Upper lobe of left lung (tissue), 6 donors: ENCODE results near the gene SMIM14. TPM values are rescaled to one million over a fixed set of nuclear protein-coding genes. Genes with fewer than 3 reads are reported as not detected.

Experiments used
- ATAC-seq, 2 donors: fragments of 200-7000 bp; cut with Tn5 transposase; one replicate each; pipeline ENCODE4 v1.9.1; 2022; ENCODE audit warnings: mild to moderate bottlenecking in 2 of 2, moderate library complexity in 2 of 2; ENCODE audit not compliant: low FRiP score in 2 of 2
- DNase-seq, 2 donors: peaks; one replicate each; pipeline ENCODE4 v3.0.0-alpha.2; 2019 to 2020
- H3K27ac ChIP-seq, 4 donors: fragments of 200-600 bp; sonication (generic); one replicate each; pipeline ENCODE4 v1.5.1; 2016 to 2019
- H3K27me3 ChIP-seq, 4 donors: fragments of 200-600 bp; sonication (generic); one replicate each; pipeline ENCODE4 v1.5.1; 2017 to 2019
- H3K36me3 ChIP-seq, 4 donors: fragments of 200-600 bp; sonication (generic); one replicate each; pipeline ENCODE4 v1.5.1; 2016 to 2019
- H3K4me1 ChIP-seq, 4 donors: fragments of 200-600 bp; sonication (generic); one replicate each; pipeline ENCODE4 v1.5.1; 2018 to 2019
- H3K4me3 ChIP-seq, 4 donors: fragments of 200-600 bp; sonication (generic); one replicate each; pipeline ENCODE4 v1.5.1; 2017 to 2019; ENCODE audit warnings: mild to moderate bottlenecking in 2 of 4, moderate library complexity in 1 of 4
- H3K9me3 ChIP-seq, 4 donors: fragments of 200-600 bp; sonication (generic); one replicate each; pipeline ENCODE4 v1.5.1; 2018 to 2019
- CTCF ChIP-seq, 6 experiments: fragments of 450-650 bp in 4 of 6; fragments of 200-600 bp in 2 of 6; sonication (generic) in 2 of 6; IDR thresholded peaks; one replicate each; pipeline ENCODE4 v1.5.1; 2016 to 2019; ENCODE audit warnings: antibody characterized with exemption in 6 of 6
- EP300 ChIP-seq, 4 donors: sonication (generic); formaldehyde crosslinking; IDR thresholded peaks; one replicate each; pipeline ENCODE4 v1.5.1; 2017; ENCODE audit warnings: antibody characterized with exemption in 4 of 4, control low read depth in 2 of 4
- POLR2A ChIP-seq, 4 donors: fragments of 450-650 bp; IDR thresholded peaks; one replicate each; pipeline ENCODE4 v1.5.1; 2016 to 2017; ENCODE audit warnings: antibody characterized with exemption in 4 of 4, mild to moderate bottlenecking in 2 of 4
- POLR2AphosphoS5 ChIP-seq, 2 donors: sonication (generic); formaldehyde crosslinking; IDR thresholded peaks; one replicate each; pipeline ENCODE4 v1.5.1; 2017; ENCODE audit warnings: antibody characterized with exemption in 2 of 2
- WGBS, 2 donors: methylation state at CpG; one replicate each; pipeline ENCODE4 v1.1.5; 2017 to 2018; 5-methylcytosine and 5-hydroxymethylcytosine counted together
- total RNA-seq, 6 donors: library from RNA; depleted of rRNA in 4 of 6; stranded (reverse); fragments of >200 nt in 4 of 6; gene quantifications; one replicate each; pipeline versions ENCODE4 v1.1.0 to v1.2.1, GENCODE V29; 2016 to 2021
- donor health status: DM: no; HTN: no; CAD: no; lungs with moderate emphysema.
- donor health status: DM: no; HTN: yes; CAD: no; lungs with severe emphysema.

The SMIM14 gene
- total RNA-seq, 6 donors from 2014 or later = 24.1 to 80.5 (median 40.4) TPM

GRCh38 chr4:39571504-39571903 is 67.2 kb downstream of the SMIM14 start:
- WGBS, 2 donors = 80 to 93% methylated on average over 6 of the region's 6 CpGs
- peaks cover 0 to 11% (median 0%) of the 10 kb centered on the region in 4 donors for H3K4me1 ChIP-seq

DNA sequence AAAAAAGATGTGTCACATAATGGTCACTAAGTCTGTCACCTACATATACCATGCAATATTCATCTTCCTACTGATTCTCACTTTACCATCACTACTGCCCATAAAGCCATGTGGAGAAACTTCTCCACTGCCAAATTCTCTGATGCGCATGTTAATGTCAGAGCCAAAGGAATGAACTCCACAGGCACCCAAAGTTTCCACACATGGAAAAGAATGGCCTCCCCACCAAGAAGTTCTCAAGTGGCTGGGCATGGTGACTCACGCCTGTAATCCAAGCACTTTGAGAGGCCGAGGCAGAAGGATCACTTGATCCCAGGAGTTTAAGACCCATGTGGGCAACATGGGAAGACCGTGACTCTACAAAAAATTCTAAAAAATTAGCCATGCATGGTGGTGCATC is 67.6 kb downstream of the SMIM14 start:
- no peak for DNase-seq
- TF ChIP-seq CTCF (IDR thresholded peaks at IDR 0.05) = no peak
- TF ChIP-seq POLR2AphosphoS5 (IDR thresholded peaks at IDR 0.05) = no peak
- no peak for TF ChIP-seq POLR2A (IDR thresholded peaks at IDR 0.05)
- TF ChIP-seq EP300 (IDR thresholded peaks at IDR 0.05) = no peak
- Histone ChIP-seq H3K4me1 (peaks cover 0 to 11% (median 0%) of the 10 kb centered on the region in 4 donors), H3K9me3 (no peaks in the 10 kb centered on the region), H3K4me3 (no peak overlapping the region), H3K27ac (no peak overlapping the region), H3K27me3 (no peaks in the 10 kb centered on the region), H3K36me3 (peaks cover 0 to 15% (median 4%) of the 10 kb centered on the region in 4 donors)
- WGBS, 2 donors = 93 to 98% methylated on average over 4 of the region's 4 CpGs
- ATAC-seq = no peak

More at GRCh38 chr4:39571504-39571903, 67.2 kb downstream of the SMIM14 start:
- Histone ChIP-seq H3K27me3 (no peaks in the 10 kb centered on the region), H3K36me3 (peaks cover 0 to 15% (median 4%) of the 10 kb centered on the region in 4 donors), H3K9me3 (no peaks in the 10 kb centered on the region), H3K27ac (no peak overlapping the region), H3K4me3 (no peak overlapping the region)
- no peak for ATAC-seq
- no peak for DNase-seq
- no peak for TF ChIP-seq EP300 (IDR thresholded peaks at IDR 0.05)
- TF ChIP-seq POLR2A (IDR thresholded peaks at IDR 0.05) = no peak

GRCh38 chr4:39569209-39569608 is 69.5 kb downstream of the SMIM14 start:
- WGBS, 2 donors = 90 to 91% methylated on average over 4 of the region's 4 CpGs

GRCh38 chr4:39568805-39569204 is 69.9 kb downstream of the SMIM14 start:
- Histone ChIP-seq H3K27ac (no peak overlapping the region), H3K4me1 (peaks cover 0 to 11% (median 0%) of the 10 kb centered on the region in 4 donors), H3K27me3 (no peaks in the 10 kb centered on the region), H3K9me3 (no peaks in the 10 kb centered on the region), H3K4me3 (no peak overlapping the region), H3K36me3 (peaks cover 0 to 23% (median 4%) of the 10 kb centered on the region in 4 donors)
- DNase-seq (no peak), ATAC-seq (no peak)
- WGBS, 2 donors = 64 to 73% methylated on average over 3 of the region's 3 CpGs
- TF ChIP-seq EP300 (IDR thresholded peaks at IDR 0.05) (no peak), POLR2A (IDR thresholded peaks at IDR 0.05) (no peak), POLR2AphosphoS5 (IDR thresholded peaks at IDR 0.05) (no peak), CTCF (IDR thresholded peaks at IDR 0.05) (no peak)

More at GRCh38 chr4:39569209-39569608, 69.5 kb downstream of the SMIM14 start:
- no peaks in the 10 kb centered on the region for H3K9me3 ChIP-seq
- H3K27me3 ChIP-seq = no peaks in the 10 kb centered on the region
- no peak overlapping the region for H3K4me3 ChIP-seq
- DNase-seq (no peak), ATAC-seq (no peak)
- peaks cover 0 to 23% (median 4%) of the 10 kb centered on the region in 4 donors for H3K36me3 ChIP-seq
- H3K27ac ChIP-seq = no peak overlapping the region
- no peak for TF ChIP-seq EP300 (IDR thresholded peaks at IDR 0.05)
- TF ChIP-seq POLR2AphosphoS5 (IDR thresholded peaks at IDR 0.05) = no peak
- TF ChIP-seq POLR2A (IDR thresholded peaks at IDR 0.05) = no peak
- TF ChIP-seq CTCF (IDR thresholded peaks at IDR 0.05) = no peak
- H3K4me1 ChIP-seq = peaks cover 0 to 11% (median 0%) of the 10 kb centered on the region in 4 donors

GRCh38 chr4:39565878-39566600 is 72.6 kb downstream of the SMIM14 start:
- H3K9me3 ChIP-seq = no peaks in the 10 kb centered on the region
- no peak overlapping the region for H3K4me3 ChIP-seq
- no peak for DNase-seq
- no peaks in the 10 kb centered on the region for H3K27me3 ChIP-seq
- ATAC-seq = peak in 1 of 2 donors; percentile 82
- no peak overlapping the region for H3K27ac ChIP-seq
- no peak for TF ChIP-seq CTCF (IDR thresholded peaks at IDR 0.05)
- TF ChIP-seq POLR2A (IDR thresholded peaks at IDR 0.05) = no peak
- TF ChIP-seq EP300 (IDR thresholded peaks at IDR 0.05) = no peak
- no peak for TF ChIP-seq POLR2AphosphoS5 (IDR thresholded peaks at IDR 0.05)
- 98 to 99% methylated on average over 6 of the region's 6 CpGs for WGBS, 2 donors
- peaks cover 0 to 14% (median 2%) of the 10 kb centered on the region in 4 donors for H3K36me3 ChIP-seq
- H3K4me1 ChIP-seq = peaks cover 0 to 11% (median 0%) of the 10 kb centered on the region in 4 donors
